Muscle of arm (tissue), 12 donors: Measurements from ENCODE around the gene C6orf132. TPM values are rescaled to one million over a fixed set of nuclear protein-coding genes. Genes with fewer than 3 reads are reported as not detected.

ENCODE experiments used
- DNase-seq: peaks from one replicate; pipeline ENCODE4 v3.0.0-alpha.2; 2013
- polyA plus RNA-seq, 12 donors: library from polyadenylated mRNA; unstranded; fragments of 120-200 nt; gene quantifications; one replicate each; pipeline ENCODE4 v1.2.1, GENCODE V29; 2013; ENCODE audit not compliant: insufficient read length in 12 of 12

C6orf132 gene
- polyA plus RNA-seq, 12 donors: 0.17 to 11.3 (median 0.53) TPM; not detected in 1

DNA sequence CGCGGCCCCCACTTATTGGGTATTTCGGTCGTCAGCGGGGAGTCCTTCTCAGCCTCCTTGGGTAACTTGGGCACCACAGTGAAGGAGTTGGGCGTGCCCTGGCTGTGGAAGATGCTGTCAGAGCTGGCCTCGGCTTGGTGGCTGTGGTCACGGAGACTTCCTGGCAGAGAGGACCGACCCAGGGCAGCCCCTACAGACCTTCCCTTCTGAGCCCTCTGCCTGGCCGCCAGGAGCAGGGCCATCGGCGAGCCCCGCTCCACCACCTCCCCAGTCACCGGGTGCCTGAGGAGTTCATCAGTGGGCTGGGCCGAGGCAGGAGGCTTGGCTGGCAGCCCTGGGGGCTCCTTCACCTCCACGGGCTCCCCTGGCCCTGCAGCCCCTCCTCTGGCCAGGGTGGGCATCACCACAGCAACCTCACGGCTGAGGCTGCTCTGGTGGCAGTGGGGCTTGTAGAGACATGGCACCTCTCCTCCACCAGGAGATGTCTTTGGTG, 37.2 kb downstream of the C6orf132 start:
- no peak for DNase-seq

DNA sequence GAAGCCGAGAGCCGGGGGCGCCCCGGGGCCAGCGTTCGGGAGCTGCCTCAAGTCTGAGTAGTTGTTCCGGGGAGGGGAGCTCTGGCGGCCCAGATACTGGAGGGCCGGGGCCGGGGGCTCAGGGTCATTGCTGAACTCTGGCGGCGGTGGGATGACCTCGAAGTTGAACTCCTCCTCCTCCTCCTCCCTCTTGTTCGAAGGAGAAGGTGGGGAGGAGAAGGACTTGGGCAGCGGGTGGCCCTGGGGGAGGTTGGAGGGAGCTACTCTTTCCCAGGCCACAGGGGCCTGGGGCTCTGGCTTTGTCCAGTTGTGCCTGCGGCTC, 37.7 kb downstream of the C6orf132 start:
- DNase-seq: no peak

- DNase-seq: peak; percentile 67
Observed at GRCh38 chr6:42104095-42104803, 38.2 kb downstream of the C6orf132 start.

GRCh38 chr6:42103753-42104094, 38.7 kb downstream of the C6orf132 start:
- no peak for DNase-seq

- DNase-seq: no peak
Observed at GRCh38 chr6:42103216-42103615, 39.2 kb downstream of the C6orf132 start.

GRCh38 chr6:42101186-42101657, 41.2 kb downstream of the C6orf132 start:
- no peak for DNase-seq

DNA sequence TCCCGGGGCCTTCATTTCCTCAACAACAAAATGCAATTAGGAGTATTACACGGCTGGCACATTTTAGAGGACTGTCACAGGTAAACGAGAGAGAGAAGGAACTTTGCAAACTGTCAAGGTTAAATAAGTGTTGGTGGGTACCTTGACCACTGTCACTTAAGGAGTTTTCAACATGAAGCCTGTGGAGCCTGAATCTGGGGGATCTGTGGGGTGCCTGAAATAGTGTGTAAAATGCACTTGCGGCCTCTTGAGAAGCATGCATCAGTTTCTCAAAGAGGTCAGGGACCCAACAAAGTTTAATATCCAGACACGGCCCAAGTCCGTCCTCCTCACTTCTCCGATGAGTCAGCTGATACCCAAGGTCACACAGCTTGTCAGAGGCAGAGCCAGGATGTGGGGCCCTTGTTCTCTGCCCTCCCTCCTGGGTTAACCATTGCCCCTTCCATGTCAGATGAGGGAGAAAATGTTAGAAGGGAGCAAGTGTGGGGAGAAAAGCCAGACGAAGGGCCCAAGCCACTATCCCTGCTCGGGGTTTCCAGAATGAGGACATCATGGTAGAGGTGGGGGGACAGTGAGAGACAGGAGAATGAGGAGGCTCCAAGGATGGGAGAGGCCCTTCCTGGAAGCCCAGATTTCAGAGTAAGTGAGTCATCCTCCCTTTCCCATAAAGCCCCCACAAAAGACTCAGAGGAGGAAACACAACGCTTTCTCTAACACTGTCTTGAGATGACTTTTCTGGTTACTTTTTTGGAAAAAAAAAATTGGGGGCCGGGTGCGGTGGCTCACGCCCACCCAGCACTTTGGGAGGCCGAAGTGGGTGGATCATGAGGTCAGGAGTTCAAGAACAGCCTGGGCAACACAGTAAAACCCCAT, 42.2 kb downstream of the C6orf132 start:
- no peak for DNase-seq

DNA sequence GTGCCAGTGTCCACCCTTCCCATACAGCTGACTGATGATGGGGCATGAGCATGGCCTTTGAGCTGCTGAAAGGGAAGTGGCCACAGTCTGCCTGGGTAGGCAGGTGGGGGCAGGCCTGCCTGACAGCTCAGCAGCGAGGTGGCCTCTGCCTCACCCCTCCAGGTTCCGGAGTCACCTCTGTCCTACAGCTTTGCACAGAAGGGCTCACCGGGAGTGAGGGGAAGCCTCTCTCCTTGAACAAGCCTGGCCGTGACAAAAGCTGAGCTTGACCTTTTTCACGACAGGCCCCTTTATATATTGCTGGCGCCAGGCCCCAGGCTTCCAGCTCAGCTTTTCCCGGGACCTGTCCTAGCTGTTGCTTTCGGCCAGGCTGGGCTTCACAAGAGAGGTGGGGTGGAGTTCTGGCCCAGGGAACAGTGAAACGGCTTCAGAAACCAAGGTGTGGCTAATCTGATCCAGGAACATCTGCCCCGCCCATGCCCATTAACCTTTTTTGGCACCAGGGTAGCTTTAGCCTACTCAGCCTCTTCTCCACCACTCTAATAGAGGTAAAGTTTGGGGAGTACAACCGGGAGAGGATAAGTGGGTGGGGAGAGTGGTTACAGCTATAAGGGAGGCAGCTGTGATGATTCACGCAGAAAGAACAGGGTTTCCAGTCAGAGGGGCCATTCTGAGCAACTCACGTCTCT, 42.9 kb downstream of the C6orf132 start:
- no peak for DNase-seq

- DNase-seq: no peak
Observed at GRCh38 chr6:42095776-42096541, 46.5 kb downstream of the C6orf132 start.

DNA sequence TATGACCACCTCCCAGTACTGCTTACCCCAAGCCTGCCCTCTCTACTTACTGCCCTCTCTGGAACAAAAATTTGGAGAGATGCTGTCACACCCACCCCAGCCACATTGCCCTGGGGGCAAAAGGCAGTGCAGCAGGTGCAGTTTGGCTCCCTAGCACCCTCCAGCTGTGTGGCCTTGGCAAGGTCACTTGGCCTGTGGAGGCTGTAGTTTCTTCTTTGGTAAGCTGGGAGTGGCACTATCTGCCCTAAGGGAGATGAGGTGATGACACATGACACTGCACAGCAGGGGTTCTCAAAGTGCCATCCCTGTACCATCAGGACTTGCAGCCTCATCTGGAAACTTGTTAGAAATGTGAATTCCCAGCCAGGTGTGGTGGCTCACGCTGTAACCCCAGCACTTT, 47.3 kb downstream of the C6orf132 start:
- DNase-seq: no peak

GRCh38 chr6:42093582-42094329, 48.7 kb downstream of the C6orf132 start:
- no peak for DNase-seq

DNA sequence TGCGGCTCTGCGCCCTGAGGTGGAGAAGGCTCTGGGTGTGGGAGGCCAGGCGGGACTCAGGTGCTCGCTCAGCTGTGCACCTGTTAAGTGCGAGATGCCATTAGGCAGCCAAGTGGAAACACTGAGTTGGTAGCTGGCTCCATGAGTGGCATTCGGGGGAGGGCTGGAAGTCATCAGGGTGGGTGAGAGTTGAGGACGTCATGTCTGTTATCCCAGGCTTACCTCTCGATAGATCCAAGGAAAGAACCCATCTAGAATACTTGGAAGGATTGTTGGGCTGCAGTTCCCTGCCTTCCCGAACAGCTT, 50.7 kb downstream of the C6orf132 start:
- DNase-seq: no peak

GRCh38 chr6:42090819-42091717, 51.4 kb downstream of the C6orf132 start:
- DNase-seq: no peak

DNA sequence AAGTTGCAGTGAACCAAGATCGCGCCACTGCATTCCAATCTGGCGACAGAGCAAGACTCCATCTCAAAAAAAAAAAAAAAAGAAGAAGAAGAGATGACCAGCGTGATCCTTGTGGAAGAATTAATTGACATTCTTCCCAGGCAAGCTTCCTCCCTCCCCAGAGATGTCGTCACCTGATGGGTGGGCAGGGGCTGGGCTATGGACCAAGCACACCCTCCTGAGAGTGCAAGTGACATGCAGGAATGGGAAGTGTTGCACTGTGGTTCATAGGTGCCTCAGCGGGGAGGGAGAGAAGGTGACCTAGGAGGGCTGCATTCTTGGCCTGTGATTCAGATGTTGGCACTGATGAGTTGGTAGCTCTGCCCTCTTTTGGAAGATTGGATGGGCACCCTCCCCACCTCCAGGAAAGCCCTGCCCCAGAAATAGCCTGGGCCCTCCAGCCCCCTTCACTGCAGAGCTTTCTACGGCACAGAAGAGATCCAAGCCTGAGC, 54.3 kb downstream of the C6orf132 start:
- DNase-seq: no peak

DNA sequence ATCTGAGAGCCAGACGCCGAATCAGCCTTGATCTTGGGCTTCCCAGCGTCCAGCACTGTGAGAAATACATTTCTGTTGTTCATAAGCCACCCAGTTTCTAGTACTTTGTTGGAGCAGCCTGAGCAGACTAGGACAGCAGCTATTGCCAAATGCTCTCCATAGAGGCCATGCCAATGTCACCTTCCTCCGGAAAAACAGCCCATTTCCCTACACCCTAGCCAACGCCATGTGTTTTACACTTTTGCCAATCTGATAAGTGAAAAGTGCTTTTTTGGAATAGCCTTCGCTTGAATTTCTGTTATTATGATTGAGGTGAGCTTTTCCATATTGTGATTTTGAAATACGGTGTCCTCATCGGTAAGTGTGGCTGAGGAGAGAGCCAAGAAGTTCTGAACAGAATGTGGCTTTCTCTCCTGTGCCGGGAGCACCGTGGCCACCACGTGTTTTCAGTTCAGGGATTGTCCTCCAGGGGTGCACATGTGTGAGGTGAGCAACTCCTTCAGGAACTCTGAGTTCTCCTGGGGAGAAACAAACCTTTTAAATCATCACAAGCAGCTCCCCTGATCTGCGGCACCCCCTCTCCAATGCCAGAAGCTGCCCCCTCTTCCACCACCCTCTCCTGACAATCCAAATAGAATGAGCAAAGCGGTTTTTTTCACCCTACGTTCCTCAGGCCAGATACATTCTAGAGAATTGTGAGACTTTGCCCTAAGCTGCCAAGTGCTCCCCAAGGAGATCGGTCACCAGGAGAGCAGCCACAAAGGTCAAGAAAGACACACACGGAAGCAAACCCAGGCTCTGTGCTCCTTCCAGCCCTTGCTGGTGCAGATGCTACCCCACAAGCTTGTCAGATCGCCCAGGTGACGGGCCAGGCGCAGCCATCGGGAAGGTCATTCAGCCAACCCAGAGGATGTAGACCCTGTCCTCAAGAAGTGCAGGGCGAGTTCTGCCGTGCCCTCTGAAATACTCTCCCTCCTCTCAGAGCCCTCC, 56.1 kb downstream of the C6orf132 start:
- DNase-seq: no peak

DNA sequence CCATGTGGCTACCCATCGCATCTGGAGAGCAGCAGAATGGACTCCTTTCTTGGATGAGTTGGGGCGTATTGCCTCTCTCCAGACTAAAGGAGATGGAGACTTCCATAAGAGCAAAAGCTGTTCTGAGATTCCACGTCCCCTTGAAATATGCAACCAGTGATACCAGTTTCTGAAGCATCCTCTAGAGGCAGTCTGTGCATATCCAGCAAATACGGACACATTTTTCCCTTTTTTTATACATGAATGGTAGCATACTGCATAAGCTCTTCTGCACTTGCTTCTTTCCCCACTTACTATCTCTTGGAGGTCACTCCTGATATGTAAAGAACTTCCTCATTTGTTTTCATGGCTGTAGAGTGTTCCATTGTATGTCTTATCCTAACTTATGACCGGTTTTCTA, 57.5 kb downstream of the C6orf132 start:
- no peak for DNase-seq

- no peak for DNase-seq
Observed at GRCh38 chr6:42083530-42083929, 58.9 kb downstream of the C6orf132 start.

GRCh38 chr6:42079941-42080464, 62.4 kb downstream of the C6orf132 start:
- no peak for DNase-seq
